Hepatocyte (in vitro differentiated cells): ENCODE data around the gene ANGPT4. TPM values are rescaled to one million over a fixed set of nuclear protein-coding genes. Genes with fewer than 3 reads are reported as not detected.

Experiments used
- DNase-seq: peaks from one replicate; pipeline ENCODE4 v3.0.0-alpha.2; 2016; ENCODE audit warnings: low spot score
- H2AFZ ChIP-seq: fragments of 200-600 bp; sonication (generic); 2 replicates; pipeline ENCODE4 v1.6.0; 2016; ENCODE audit warnings: antibody characterized with exemption, mild to moderate bottlenecking
- H3K27ac ChIP-seq: fragments of 200-600 bp; sonication (generic); 2 replicates; pipeline ENCODE4 v1.5.1; 2016; ENCODE audit warnings: mild to moderate bottlenecking
- H3K27me3 ChIP-seq: fragments of 200-600 bp; sonication (generic); 2 replicates; pipeline ENCODE4 v1.6.1; 2016
- H3K36me3 ChIP-seq: fragments of 200-600 bp; sonication (generic); replicated peaks from 2 replicates; pipeline ENCODE4 v1.5.1; 2016; ENCODE audit warnings: low read depth; ENCODE audit not compliant: insufficient read depth
- H3K4me1 ChIP-seq: fragments of 200-600 bp; sonication (generic); 2 replicates; pipeline ENCODE4 v1.5.1; 2016; ENCODE audit warnings: mild to moderate bottlenecking, moderate library complexity; ENCODE audit not compliant: insufficient read depth
- H3K4me2 ChIP-seq: fragments of 200-600 bp; sonication (generic); 2 replicates; pipeline ENCODE4 v1.6.0; 2016
- H3K4me3 ChIP-seq: fragments of 200-600 bp; sonication (generic); 2 replicates; pipeline ENCODE4 v1.5.1; 2016; ENCODE audit warnings: mild to moderate bottlenecking
- H3K79me2 ChIP-seq: fragments of 200-600 bp; sonication (generic); 2 replicates; pipeline ENCODE4 v1.6.0; 2017; ENCODE audit warnings: mild to moderate bottlenecking
- H3K9me2 ChIP-seq: fragments of 200-600 bp; sonication (generic); replicated peaks from 2 replicates; pipeline ENCODE4 v1.6.0; 2017; ENCODE audit warnings: mild to moderate bottlenecking; ENCODE audit not compliant: insufficient read depth
- H3K9me3 ChIP-seq: fragments of 200-600 bp; sonication (generic); 2 replicates; pipeline ENCODE4 v1.5.1; 2016; ENCODE audit warnings: low read depth, mild to moderate bottlenecking
- H4K20me1 ChIP-seq: fragments of 200-600 bp; sonication (generic); 2 replicates; pipeline ENCODE4 v1.6.0; 2016; ENCODE audit warnings: mild to moderate bottlenecking; ENCODE audit not compliant: insufficient read depth, poor library complexity, severe bottlenecking
- EZH2 ChIP-seq: fragments of 200-600 bp; sonication (generic); IDR thresholded peaks from 2 replicates; pipeline ENCODE4 v1.6.1; 2016; ENCODE audit warnings: antibody characterized with exemption, mild to moderate bottlenecking, borderline replicate concordance
- EZH2phosphoT487 ChIP-seq: fragments of 200-600 bp; sonication (generic); IDR thresholded peaks from one replicate; pipeline ENCODE4 v1.6.1; 2018; ENCODE audit warnings: antibody characterized with exemption, mild to moderate bottlenecking, low read depth, moderate library complexity; ENCODE audit not compliant: unreplicated experiment, severe bottlenecking
- WGBS: methylation state at CpG from one replicate; pipeline ENCODE4 v1.1.6; 2016; ENCODE audit warnings: low lambda C conversion rate; ENCODE audit errors: missing lambda C conversion rate; 5-methylcytosine and 5-hydroxymethylcytosine counted together
- polyA plus RNA-seq: library from polyadenylated mRNA; unstranded; fragments of >200 nt; fragmentation: Nextera tagmentation; extraction: Ambion mirVana; gene quantifications from 2 replicates; pipeline ENCODE4 v1.2.1, GENCODE V29; 2016
- total RNA-seq: library from RNA; depleted of rRNA; stranded (reverse); fragments of >200 nt; gene quantifications from 2 replicates; pipeline ENCODE4 v1.2.3, GENCODE V29; 2014
- TF ChIP-seq, protein P1 (sequence below): fragments of 200-600 bp; sonication (generic); IDR thresholded peaks from 2 replicates; pipeline ENCODE4 v1.5.1; 2016; ENCODE audit warnings: antibody characterized with exemption, mild to moderate bottlenecking; ENCODE audit not compliant: poor library complexity

ANGPT4 gene
- total and polyA plus RNA-seq, 2 experiments from 2014 or later: not detected

DNA sequence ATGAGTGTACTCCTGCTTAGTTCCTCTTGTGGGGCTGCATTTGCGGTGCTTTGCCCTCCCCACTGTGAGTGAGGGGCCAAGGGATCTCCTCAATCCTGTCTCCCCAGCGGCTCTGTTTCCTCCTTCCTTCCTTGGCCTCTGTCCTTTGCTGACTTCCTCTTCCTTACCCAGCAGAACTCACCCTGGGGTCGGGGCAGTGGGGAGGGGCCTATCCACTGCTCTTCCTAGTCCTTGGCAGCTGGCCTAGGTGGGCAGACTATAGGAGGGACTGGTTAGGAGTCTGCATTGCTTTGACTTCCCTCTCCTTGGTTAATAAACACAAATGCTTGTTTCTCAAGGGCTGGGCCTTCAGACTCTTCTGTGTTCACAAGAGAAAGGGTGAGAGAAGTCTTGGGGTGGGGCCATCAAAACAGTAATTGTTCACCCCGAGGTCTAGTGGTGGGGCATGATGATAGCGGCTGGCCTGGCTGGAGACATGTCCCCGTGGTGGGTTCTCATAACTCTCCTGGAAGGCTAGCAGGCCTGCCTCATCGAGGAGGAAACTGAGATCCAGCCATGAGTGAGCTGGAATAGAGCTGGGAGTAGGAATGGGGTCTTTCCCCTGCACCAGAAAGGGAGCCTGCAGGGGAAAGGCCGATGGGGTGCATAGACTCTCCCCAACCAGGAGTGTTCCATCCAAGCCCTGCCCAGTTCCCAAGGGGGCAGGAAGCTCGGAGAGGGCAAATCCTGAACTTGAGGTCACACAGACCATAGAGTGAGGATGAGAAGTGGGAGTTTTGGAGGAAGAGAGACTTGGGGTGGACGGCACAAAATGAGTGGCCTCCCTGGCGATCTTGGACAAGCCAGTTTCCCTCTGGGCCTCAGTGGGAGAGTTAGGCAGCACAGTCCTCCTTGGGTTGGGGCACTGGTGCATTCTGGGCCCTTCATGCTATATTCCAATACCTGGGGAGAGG lies 69.9 kb downstream of the ANGPT4 start:
- TF ChIP-seq, protein P1, sequence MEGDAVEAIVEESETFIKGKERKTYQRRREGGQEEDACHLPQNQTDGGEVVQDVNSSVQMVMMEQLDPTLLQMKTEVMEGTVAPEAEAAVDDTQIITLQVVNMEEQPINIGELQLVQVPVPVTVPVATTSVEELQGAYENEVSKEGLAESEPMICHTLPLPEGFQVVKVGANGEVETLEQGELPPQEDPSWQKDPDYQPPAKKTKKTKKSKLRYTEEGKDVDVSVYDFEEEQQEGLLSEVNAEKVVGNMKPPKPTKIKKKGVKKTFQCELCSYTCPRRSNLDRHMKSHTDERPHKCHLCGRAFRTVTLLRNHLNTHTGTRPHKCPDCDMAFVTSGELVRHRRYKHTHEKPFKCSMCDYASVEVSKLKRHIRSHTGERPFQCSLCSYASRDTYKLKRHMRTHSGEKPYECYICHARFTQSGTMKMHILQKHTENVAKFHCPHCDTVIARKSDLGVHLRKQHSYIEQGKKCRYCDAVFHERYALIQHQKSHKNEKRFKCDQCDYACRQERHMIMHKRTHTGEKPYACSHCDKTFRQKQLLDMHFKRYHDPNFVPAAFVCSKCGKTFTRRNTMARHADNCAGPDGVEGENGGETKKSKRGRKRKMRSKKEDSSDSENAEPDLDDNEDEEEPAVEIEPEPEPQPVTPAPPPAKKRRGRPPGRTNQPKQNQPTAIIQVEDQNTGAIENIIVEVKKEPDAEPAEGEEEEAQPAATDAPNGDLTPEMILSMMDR: no peak
- TF ChIP-seq EZH2 (no peak), EZH2phosphoT487 (no peak)
- H3K4me3 ChIP-seq: no peak overlapping the region
- H3K36me3 ChIP-seq: no peaks in the 10 kb centered on the region

DNA sequence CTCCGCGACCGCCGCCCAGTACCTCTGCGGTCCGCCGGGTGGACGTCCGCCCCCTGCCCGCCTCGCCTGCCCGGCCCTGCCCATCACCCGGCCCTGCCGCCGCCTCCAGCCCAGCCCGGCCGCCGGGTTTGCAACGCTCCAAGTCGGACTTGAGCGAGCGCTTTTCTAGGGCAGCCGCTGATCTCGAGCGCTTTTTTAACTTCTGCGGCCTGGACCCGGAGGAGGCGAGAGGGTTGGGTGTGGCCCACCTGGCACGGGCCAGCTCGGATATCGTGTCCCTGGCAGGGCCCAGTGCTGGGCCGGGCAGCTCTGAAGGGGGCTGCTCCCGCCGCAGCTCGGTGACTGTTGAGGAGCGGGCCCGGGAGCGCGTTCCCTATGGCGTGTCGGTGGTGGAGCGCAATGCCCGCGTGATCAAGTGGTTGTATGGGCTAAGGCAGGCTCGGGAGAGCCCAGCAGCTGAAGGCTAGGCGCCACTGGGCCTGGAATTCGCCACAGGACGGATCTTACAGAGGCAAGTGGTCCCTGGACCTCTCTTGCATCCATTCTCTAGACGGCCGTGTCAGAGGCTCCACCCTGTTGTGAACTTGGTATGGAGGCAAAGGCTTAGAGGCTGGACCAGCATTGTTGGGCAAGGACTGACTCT lies 70.8 kb downstream of the ANGPT4 start:
- Histone ChIP-seq H3K4me2 (peak overlapping the region; percentile 86), H3K9me3 (no peaks in the 10 kb centered on the region), H3K27ac (no peak overlapping the region), H3K36me3 (no peaks in the 10 kb centered on the region), H3K4me3 (no peak overlapping the region), H3K27me3 (peaks cover 4% of the 10 kb centered on the region), H2AFZ (no peak overlapping the region), H3K9me2 (no peaks in the 10 kb centered on the region), H4K20me1 (no peaks in the 10 kb centered on the region), H3K79me2 (peaks cover 3% of the 10 kb centered on the region), H3K4me1 (no peaks in the 10 kb centered on the region)
- TF ChIP-seq EZH2phosphoT487 (no peak), EZH2 (no peak)
- TF ChIP-seq, protein P1: no peak
- WGBS: 80% methylated on average over 38 of the region's 50 CpGs
- DNase-seq: no peak

More for the DNA sequence above, 69.9 kb downstream of the ANGPT4 start:
- H3K79me2 ChIP-seq: peaks cover 3% of the 10 kb centered on the region
- no peaks in the 10 kb centered on the region for H3K9me2 ChIP-seq
- no peaks in the 10 kb centered on the region for H3K4me1 ChIP-seq
- 93% methylated on average over 11 of the region's 11 CpGs for WGBS
- no peaks in the 10 kb centered on the region for H4K20me1 ChIP-seq
- H3K4me2 ChIP-seq: no peak overlapping the region
- DNase-seq: no peak
- no peak overlapping the region for H2AFZ ChIP-seq
- no peak overlapping the region for H3K27ac ChIP-seq
- peaks cover 4% of the 10 kb centered on the region for H3K27me3 ChIP-seq
- H3K9me3 ChIP-seq: no peaks in the 10 kb centered on the region

DNA sequence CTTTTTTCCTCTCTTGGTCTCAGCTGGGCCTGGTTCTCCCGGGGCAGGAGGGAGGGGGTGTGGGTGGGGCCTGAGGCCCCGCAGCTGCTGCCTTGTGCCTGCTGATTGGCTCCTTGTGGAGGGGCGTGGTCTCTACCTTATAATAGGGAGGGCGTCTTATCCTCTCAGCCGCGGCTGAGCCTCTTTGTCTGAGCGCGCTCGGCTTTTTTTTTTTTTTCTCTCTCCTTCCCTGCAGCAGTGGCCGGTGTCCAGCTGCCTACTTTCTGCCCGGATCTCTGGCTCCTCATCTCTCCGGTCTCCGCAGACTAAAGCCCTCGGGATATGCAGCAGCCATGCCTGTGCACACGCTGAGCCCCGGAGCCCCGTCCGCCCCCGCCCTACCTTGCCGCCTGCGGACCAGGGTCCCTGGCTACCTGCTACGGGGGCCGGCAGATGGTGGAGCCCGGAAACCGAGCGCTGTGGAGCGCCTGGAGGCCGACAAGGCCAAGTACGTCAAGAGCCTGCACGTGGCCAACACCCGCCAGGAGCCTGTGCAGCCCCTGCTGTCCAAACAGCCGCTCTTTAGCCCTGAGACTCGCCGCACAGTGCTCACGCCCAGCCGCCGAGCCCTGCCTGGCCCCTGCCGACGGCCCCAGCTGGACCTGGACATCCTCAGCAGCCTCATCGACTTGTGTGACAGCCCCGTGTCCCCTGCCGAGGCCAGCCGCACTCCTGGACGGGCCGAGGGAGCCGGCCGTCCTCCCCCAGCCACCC lies 71.5 kb downstream of the ANGPT4 start:
- DNase-seq: peak; percentile 96
- no peaks in the 10 kb centered on the region for H3K9me2 ChIP-seq
- H3K36me3 ChIP-seq: no peaks in the 10 kb centered on the region
- peaks cover 3% of the 10 kb centered on the region for H3K79me2 ChIP-seq
- TF ChIP-seq, protein P1: no peak
- no peak for TF ChIP-seq EZH2
- no peak for TF ChIP-seq EZH2phosphoT487
- no peaks in the 10 kb centered on the region for H3K4me1 ChIP-seq
- H2AFZ ChIP-seq: peak overlapping the region; percentile 51
- H3K27me3 ChIP-seq: peaks cover 4% of the 10 kb centered on the region
- 26% methylated on average over 37 of the region's 47 CpGs for WGBS
- H3K4me2 ChIP-seq: peak overlapping the region; percentile 86
- no peaks in the 10 kb centered on the region for H4K20me1 ChIP-seq
- no peak overlapping the region for H3K4me3 ChIP-seq
- no peak overlapping the region for H3K27ac ChIP-seq
- no peaks in the 10 kb centered on the region for H3K9me3 ChIP-seq
